ENCODE measurements around the gene MTMR1.

The MTMR1 gene

DNA sequence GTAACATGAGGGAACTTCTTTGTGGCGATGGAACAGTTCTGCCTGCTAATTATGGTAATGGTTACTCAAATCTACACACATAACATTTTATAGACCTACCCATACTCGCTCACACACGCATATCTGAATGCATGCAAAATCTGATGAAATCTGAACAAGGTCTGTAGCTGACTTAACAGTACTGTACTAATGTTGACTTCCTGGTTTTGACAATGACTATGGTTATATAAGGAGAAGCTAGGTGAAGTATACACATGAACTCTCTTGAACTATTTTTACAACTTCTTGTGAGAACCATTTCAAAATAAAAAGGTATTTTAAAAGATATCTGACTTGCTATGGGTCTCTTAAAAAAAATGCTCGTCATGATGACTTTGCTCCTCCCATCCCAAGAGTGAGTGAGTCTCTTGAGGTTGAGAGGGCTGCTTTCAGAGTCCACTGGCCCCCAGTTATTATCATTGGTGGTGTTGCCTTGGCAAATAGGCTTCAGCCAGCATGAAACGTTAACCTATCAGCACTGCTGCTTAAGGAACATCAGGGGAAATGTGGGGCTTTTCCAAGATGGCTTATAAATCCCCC lies 99.8 kb downstream of the MTMR1 start:
- FAIRE-seq = no peak

DNA sequence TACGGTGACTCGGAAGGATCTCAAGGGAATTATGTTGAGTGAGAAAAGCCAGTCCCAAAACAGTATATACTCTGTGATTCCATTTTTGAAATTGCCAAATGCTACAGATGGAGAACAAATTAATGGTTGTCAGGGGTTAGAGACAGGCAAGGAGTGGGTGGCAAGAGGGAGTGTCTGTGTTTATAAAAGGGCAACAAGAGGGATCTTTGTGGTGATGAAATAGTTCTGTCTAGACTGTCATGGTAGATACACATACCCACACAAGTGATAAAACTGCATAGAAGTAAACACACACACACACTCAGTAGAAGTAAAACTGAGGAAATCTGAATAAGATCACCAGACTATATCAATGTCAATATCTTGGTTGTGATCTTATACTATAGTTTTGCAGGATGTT lies 112.5 kb downstream of the MTMR1 start:
- no peak for FAIRE-seq

DNA sequence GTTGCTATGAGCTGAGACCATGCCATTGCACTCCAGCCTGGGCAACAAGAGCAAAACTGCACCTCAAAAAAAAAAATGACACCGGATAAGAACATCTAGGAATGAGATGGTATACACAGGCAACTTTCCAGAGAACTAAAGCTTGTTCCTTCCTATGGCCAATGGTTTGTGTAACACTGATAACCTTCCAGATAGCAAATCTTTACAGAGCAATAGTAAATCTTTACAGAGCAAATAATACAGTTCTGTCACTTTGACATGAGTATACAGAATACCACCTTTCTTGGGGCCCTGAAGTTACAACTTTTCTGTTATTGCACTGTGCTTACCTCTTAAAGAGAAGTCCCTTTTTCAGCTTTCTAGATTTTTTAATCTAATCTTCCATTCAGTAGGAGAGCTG lies 113.6 kb downstream of the MTMR1 start:
- FAIRE-seq = no peak

DNA sequence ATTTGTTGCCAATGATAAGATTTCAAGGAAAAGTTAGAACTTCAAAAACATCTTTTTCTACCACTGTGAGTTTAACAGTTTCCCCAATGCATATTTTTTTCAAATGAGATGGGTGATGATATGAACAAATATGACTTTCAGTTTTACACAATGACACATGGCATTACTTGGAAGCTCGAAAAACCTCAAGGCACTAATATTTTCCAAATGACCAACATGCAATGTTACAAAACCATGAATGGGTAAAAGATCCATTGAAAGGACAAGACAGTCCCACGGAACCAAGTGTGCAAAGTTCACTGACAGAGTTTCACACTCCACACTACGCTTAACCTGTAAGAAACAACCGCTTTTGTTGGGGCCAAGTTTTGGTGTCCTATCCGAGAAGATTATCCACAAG lies 120.7 kb downstream of the MTMR1 start:
- peak; percentile 43 for FAIRE-seq
